GM12873 (cell line): ENCODE results near the gene CRIP2.

Source experiments
- CTCF ChIP-seq: IDR thresholded peaks from 2 replicates; pipeline ENCODE4 v1.5.1; 2012; ENCODE audit warnings: low read depth, mild to moderate bottlenecking, moderate library complexity, low read length, control low read depth; ENCODE audit not compliant: insufficient read depth; ENCODE audit errors: missing control alignments

The CRIP2 gene

GRCh38 chr14:105528586-105529318, 54.1 kb downstream of the CRIP2 start:
- TF ChIP-seq CTCF, result no peak

GRCh38 chr14:105529319-105529568, 54.6 kb downstream of the CRIP2 start:
- TF ChIP-seq CTCF, result no peak
